DOHH2 (cell line): ENCODE measurements around the gene SEC11C.

Source experiments
- CTCF ChIP-seq: fragments of 200-600 bp; sonication (generic); IDR thresholded peaks from one replicate; pipeline ENCODE4 v1.5.1; 2014; ENCODE audit warnings: antibody characterized with exemption, mild to moderate bottlenecking, low read depth, low read length; ENCODE audit not compliant: poor library complexity, severe bottlenecking
- EZH2phosphoT487 ChIP-seq: fragments of 200-600 bp; sonication (generic); IDR thresholded peaks from 2 replicates; pipeline ENCODE4 v1.6.1; 2017; ENCODE audit warnings: borderline replicate concordance, mild to moderate bottlenecking, antibody characterized with exemption, low read length, moderate library complexity, mixed read lengths

GRCh38 chr18:59129951-59130703 is 9.6 kb upstream of the SEC11C start:
- TF ChIP-seq CTCF (no peak), EZH2phosphoT487 (no peak)
